ENCODE data around the gene MICOS13. TPM values are rescaled to one million over a fixed set of nuclear protein-coding genes. Genes with fewer than 3 reads are reported as not detected.

The MICOS13 gene
- total RNA-seq, 1 experiment from 2014 or later: 93.5 TPM

GRCh38 chr19:5681391-5682106 is 1.2 kb upstream of the MICOS13 start:
- no peaks in the 10 kb centered on the region for H3K4me1 ChIP-seq (ENCODE audit: control insufficient read depth, insufficient read depth, low read length)
- in situ Hi-C loops (cut with HindIII; ENCODE audit: low pct_unique_long_range_greater_than_20kb, low sequenced_read_pairs) (no loop called here), intact Hi-C loops (cut with micrococcal nuclease; ENCODE audit: unreplicated experiment) (no loop called here)
- DNase-seq (ENCODE audit: low read depth, low spot score) (no peak), ATAC-seq (no peak)
- CTCF ChIA-PET: no interaction called here
- TF ChIP-seq SIN3A (IDR thresholded peaks at IDR 0.05; ENCODE audit: borderline replicate concordance, insufficient read depth, low read depth, low read length): no peak
- TF ChIP-seq TCF7L2 (IDR thresholded peaks at IDR 0.05; ENCODE audit: low read depth, low read length): no peak
- no peak for TF ChIP-seq POLR2AphosphoS5 (IDR thresholded peaks at IDR 0.05; ENCODE audit: low read depth, low read length)
- no peak for TF ChIP-seq REST (IDR thresholded peaks at IDR 0.05; ENCODE audit: insufficient read depth in 1 of 2, low read depth in 2 of 2, low read length in 1 of 2)
- TF ChIP-seq CTCF (IDR thresholded peaks at IDR 0.05): no peak
- no peaks in the 10 kb centered on the region for H3K9me3 ChIP-seq (ENCODE audit: control insufficient read depth, insufficient read depth, low read depth, low read length)
- H3K36me3 ChIP-seq (ENCODE audit: control insufficient read depth, insufficient read depth, low read length): peaks cover 5% of the 10 kb centered on the region; the same call in 1 of the 2 replicates
- BruUV-seq (replicated peaks): TSS peak; percentile 55
- H3K27ac ChIP-seq (ENCODE audit: low read length): no peak overlapping the region
- peak overlapping the region; percentile 72 to 96 for H3K4me3 ChIP-seq (ENCODE audit: low read depth in 2 of 2, low read length in 2 of 2)
- POLR2A ChIA-PET: no interaction called here
- no peaks in the 10 kb centered on the region for H3K27me3 ChIP-seq (ENCODE audit: control insufficient read depth, insufficient read depth, low read length)

GRCh38 chr19:5680084-5680436 is 256 bp downstream of the MICOS13 start:
- no TSS peak for BruUV-seq (replicated peaks)
- Histone ChIP-seq H3K4me1 (ENCODE audit: control insufficient read depth, insufficient read depth, low read length) (no peaks in the 10 kb centered on the region), H3K27ac (ENCODE audit: low read length) (peak overlapping the region; percentile 94), H3K4me3 (ENCODE audit: low read depth in 2 of 2, low read length in 2 of 2) (peak overlapping the region; percentile 72 to 96), H3K9me3 (ENCODE audit: control insufficient read depth, insufficient read depth, low read depth, low read length) (no peaks in the 10 kb centered on the region), H3K36me3 (ENCODE audit: control insufficient read depth, insufficient read depth, low read length) (peaks cover 5% of the 10 kb centered on the region; the same call in 1 of the 2 replicates), H3K27me3 (ENCODE audit: control insufficient read depth, insufficient read depth, low read length) (no peaks in the 10 kb centered on the region)
- ATAC-seq: peak; percentile 8; the same call in 1 of the 2 replicates
- DNase-seq (ENCODE audit: low read depth, low spot score): no peak
- in situ Hi-C loops (cut with HindIII; ENCODE audit: low pct_unique_long_range_greater_than_20kb, low sequenced_read_pairs): no loop called here
- no peak for TF ChIP-seq SIN3A (IDR thresholded peaks at IDR 0.05; ENCODE audit: borderline replicate concordance, insufficient read depth, low read depth, low read length)
- TF ChIP-seq REST (IDR thresholded peaks at IDR 0.05; ENCODE audit: insufficient read depth in 1 of 2, low read depth in 2 of 2, low read length in 1 of 2): no peak
- TF ChIP-seq CTCF (IDR thresholded peaks at IDR 0.05): no peak
- TF ChIP-seq TCF7L2 (IDR thresholded peaks at IDR 0.05; ENCODE audit: low read depth, low read length): no peak
- no peak for TF ChIP-seq POLR2AphosphoS5 (IDR thresholded peaks at IDR 0.05; ENCODE audit: low read depth, low read length)
- ChIA-PET CTCF (no interaction called here), POLR2A (no interaction called here)
- intact Hi-C loops (cut with micrococcal nuclease; ENCODE audit: unreplicated experiment): no loop called here
